Lower leg skin (tissue), 4 donors: Measurements from ENCODE around the gene GABARAPL1. TPM values are rescaled to one million over a fixed set of nuclear protein-coding genes. Genes with fewer than 3 reads are reported as not detected.
"Not testable (repeated sequence)": the region's sequence is repeated elsewhere in the genome, so short reads cannot be mapped to it uniquely, and the experiment has no call there.

ENCODE experiments used
- DNase-seq, 2 donors: peaks; one replicate each; pipeline ENCODE4 v3.0.0-alpha.2; 2019; ENCODE audit warnings: low spot score in 2 of 2
- H3K4me3 ChIP-seq: fragments of 200-600 bp; sonication (generic); 2 replicates; pipeline ENCODE4 v1.5.1; 2017; ENCODE audit warnings: mild to moderate bottlenecking, low read depth; ENCODE audit not compliant: poor library complexity, severe bottlenecking
- CTCF ChIP-seq, 3 donors: fragments of 450-650 bp; IDR thresholded peaks; one replicate each; pipeline ENCODE4 v1.5.1; 2016; ENCODE audit warnings: antibody characterized with exemption in 3 of 3, mild to moderate bottlenecking in 3 of 3, moderate library complexity in 2 of 3
- POLR2A ChIP-seq, 2 donors: fragments of 450-650 bp; IDR thresholded peaks; one replicate each; pipeline ENCODE4 v1.6.1; 2016 to 2017; ENCODE audit warnings: antibody characterized with exemption in 2 of 2, mild to moderate bottlenecking in 1 of 2, moderate library complexity in 1 of 2
- whole genome bisulfite sequencing, 2 donors: methylation state at CpG; one replicate each; pipeline ENCODE4 v1.1.5; 2018; 5-methylcytosine and 5-hydroxymethylcytosine counted together
- intact Hi-C: fragments of 100-400 bp; cut with DNase I; formaldehyde crosslinking; loops from one replicate; pipeline ENCODE4 v1.15.0; 2023; ENCODE audit warnings: low total_unique reads
- total RNA-seq, 4 donors: library from RNA; depleted of rRNA; stranded (reverse); fragments of >200 nt; gene quantifications; one replicate each; pipeline ENCODE4 v1.1.0, GENCODE V29; 2016

GABARAPL1 gene
- total RNA-seq, 4 donors from 2014 or later = 48.7 to 102 (median 86.8) TPM

GRCh38 chr12:10214136-10214894 lies 1.6 kb downstream of the GABARAPL1 start:
- H3K4me3 ChIP-seq = peak overlapping the region; percentile 90
- WGBS, 2 donors = 35% methylated on average over 10 of the region's 10 CpGs
- no peak for DNase-seq
- no peak for TF ChIP-seq CTCF (IDR thresholded peaks at IDR 0.05)
- no peak for TF ChIP-seq POLR2A (IDR thresholded peaks at IDR 0.05)
- intact Hi-C loops = no loop called here

- 80% methylated on average over 3 of the region's 3 CpGs for WGBS, 2 donors
- H3K4me3 ChIP-seq = no peak overlapping the region
- no peak for DNase-seq
- TF ChIP-seq CTCF (IDR thresholded peaks at IDR 0.05) (no peak), POLR2A (IDR thresholded peaks at IDR 0.05) (no peak)
- intact Hi-C loops = no loop called here
Observed at GRCh38 chr12:10214895-10215267, 2.2 kb downstream of the GABARAPL1 start.

- WGBS, 2 donors = 59 to 66% methylated on average over 2 of the region's 2 CpGs
- TF ChIP-seq CTCF (IDR thresholded peaks at IDR 0.05) (no peak), POLR2A (IDR thresholded peaks at IDR 0.05) (no peak)
- DNase-seq = no peak
- intact Hi-C loops = no loop called here
- no peak overlapping the region for H3K4me3 ChIP-seq
Observed at GRCh38 chr12:10215436-10215835, 2.8 kb downstream of the GABARAPL1 start.

GRCh38 chr12:10215946-10216345 lies 3.3 kb downstream of the GABARAPL1 start:
- intact Hi-C loops, DNase-seq, H3K4me3 ChIP-seq: not testable (repeated sequence)
- 89 to 90% methylated on average over 13 of the region's 13 CpGs for WGBS, 2 donors

- 76 to 89% methylated on average over 6 of the region's 6 CpGs for WGBS, 2 donors
- H3K4me3 ChIP-seq = no peak overlapping the region
- DNase-seq = no peak
- intact Hi-C loops = no loop called here
- no peak for TF ChIP-seq POLR2A (IDR thresholded peaks at IDR 0.05)
- no peak for TF ChIP-seq CTCF (IDR thresholded peaks at IDR 0.05)
Observed at GRCh38 chr12:10218021-10218420, 5.3 kb downstream of the GABARAPL1 start.

- 28 to 29% methylated on average over 8 of the region's 8 CpGs for WGBS, 2 donors
- intact Hi-C loops = no loop called here
- DNase-seq = peak; percentile 82 to 95
- TF ChIP-seq CTCF (IDR thresholded peaks at IDR 0.05) = no peak
- TF ChIP-seq POLR2A (IDR thresholded peaks at IDR 0.05) = no peak
- H3K4me3 ChIP-seq = no peak overlapping the region
Observed at GRCh38 chr12:10220398-10221077, 7.9 kb downstream of the GABARAPL1 start.
